ENCODE data around the gene POU4F2. TPM values are rescaled to one million over a fixed set of nuclear protein-coding genes. Genes with fewer than 3 reads are reported as not detected.

The POU4F2 gene
- total RNA-seq, 2 donors from 2014 or later: not detected

GRCh38 chr4:146646593-146647325 lies 8.1 kb downstream of the POU4F2 start:
- no peaks in the 10 kb centered on the region for H3K9me3 ChIP-seq
- H3K4me3 ChIP-seq: no peak overlapping the region
- WGBS, 2 donors: 3 to 5% methylated on average over 13 of the region's 13 CpGs
- intact Hi-C loops (cut with DNase I): no loop called here
- TF ChIP-seq POLR2A (IDR thresholded peaks at IDR 0.05) (no peak), CTCF (IDR thresholded peaks at IDR 0.05) (no peak)
- H3K36me3 ChIP-seq (replicated peaks in 1 of 2; ENCODE audit: insufficient read depth in 1 of 2, low read depth in 2 of 2): no peaks in the 10 kb centered on the region
- H3K27ac ChIP-seq: no peak overlapping the region
- DNase-seq: no peak
- no peak for ATAC-seq
- no peaks in the 10 kb centered on the region for H3K4me1 ChIP-seq
- H3K27me3 ChIP-seq: peaks cover 0 to 7% of the 10 kb centered on the region in 2 donors

DNA sequence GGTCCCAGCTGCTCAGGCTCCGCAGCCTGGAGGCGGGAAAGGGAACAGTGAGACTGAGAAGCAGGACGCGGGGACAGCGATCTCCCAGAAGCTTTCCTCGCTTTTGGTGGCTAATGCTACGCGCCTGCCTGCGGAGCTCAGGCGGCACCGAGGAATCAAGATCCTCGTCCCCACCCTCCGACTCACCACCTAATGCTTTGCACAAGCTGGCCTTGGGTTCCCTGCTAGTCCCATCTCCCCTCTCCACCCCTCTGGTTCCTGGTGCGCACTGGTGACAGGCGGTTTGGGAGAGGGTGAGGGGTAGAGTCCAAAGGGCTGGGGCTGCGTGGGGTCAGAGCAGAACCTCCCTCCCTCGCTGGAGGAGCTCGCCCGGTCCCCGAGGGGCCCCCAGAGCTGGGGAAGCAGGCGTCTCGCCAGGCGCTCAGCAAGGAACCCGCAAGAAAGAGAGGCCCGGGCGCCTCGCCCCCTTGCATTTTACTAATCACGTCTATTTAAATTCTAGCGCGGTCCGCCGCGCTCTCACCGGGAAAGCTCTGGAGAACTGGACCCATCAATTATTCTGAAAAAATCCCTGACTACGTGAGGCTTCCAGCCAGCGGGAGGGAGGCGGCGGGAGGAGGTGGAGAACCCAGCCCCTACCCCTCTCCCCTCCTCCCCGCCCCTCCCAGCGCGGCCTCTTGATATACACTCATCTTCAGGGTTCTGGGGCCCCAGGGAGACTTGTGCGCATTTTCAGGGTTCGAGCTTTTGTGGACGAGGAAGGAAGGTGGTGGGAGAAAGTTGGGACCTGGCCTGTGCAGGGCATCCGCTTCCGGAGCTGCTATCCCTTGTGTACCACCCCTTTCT lies 9.1 kb downstream of the POU4F2 start:
- DNase-seq (no peak), ATAC-seq (no peak)
- Histone ChIP-seq H3K27ac (no peak overlapping the region), H3K4me3 (no peak overlapping the region), H3K36me3 (replicated peaks in 1 of 2; ENCODE audit: insufficient read depth in 1 of 2, low read depth in 2 of 2) (no peaks in the 10 kb centered on the region), H3K9me3 (no peaks in the 10 kb centered on the region), H3K4me1 (no peaks in the 10 kb centered on the region), H3K27me3 (peaks cover 0 to 4% of the 10 kb centered on the region in 2 donors)
- TF ChIP-seq POLR2A (IDR thresholded peaks at IDR 0.05) (no peak), CTCF (IDR thresholded peaks at IDR 0.05) (no peak)
- intact Hi-C loops (cut with DNase I): no loop called here
- WGBS, 2 donors: 1% methylated on average over 27 to 46 of the region's 46 CpGs

DNA sequence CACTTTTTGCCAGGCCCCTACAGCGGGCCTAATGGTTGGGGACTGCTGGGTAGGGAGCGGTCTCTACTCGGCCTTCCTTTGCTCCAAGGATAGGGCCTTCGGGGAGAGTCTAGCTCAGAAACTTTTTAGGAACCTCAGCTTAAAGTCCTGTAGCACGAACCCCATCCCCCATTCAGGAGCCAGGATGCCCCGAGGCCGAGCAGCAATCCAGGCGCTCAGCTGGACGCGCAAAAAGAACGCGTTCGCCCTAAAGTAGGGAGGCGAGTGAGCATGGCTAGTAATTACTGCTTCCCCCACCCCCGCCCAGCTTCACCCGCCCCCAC lies 9.7 kb downstream of the POU4F2 start:
- TF ChIP-seq CTCF (IDR thresholded peaks at IDR 0.05): no peak
- no peak for TF ChIP-seq POLR2A (IDR thresholded peaks at IDR 0.05)
- 3 to 4% methylated on average over 4 to 15 of the region's 16 CpGs for WGBS, 2 donors
- peaks cover 0 to 4% of the 10 kb centered on the region in 2 donors for H3K27me3 ChIP-seq
- H3K4me3 ChIP-seq: no peak overlapping the region
- H3K9me3 ChIP-seq: no peaks in the 10 kb centered on the region
- no peaks in the 10 kb centered on the region for H3K4me1 ChIP-seq
- DNase-seq: no peak
- no peaks in the 10 kb centered on the region for H3K36me3 ChIP-seq (replicated peaks in 1 of 2; ENCODE audit: insufficient read depth in 1 of 2, low read depth in 2 of 2)
- intact Hi-C loops (cut with DNase I): no loop called here
- no peak overlapping the region for H3K27ac ChIP-seq
- ATAC-seq: no peak

DNA sequence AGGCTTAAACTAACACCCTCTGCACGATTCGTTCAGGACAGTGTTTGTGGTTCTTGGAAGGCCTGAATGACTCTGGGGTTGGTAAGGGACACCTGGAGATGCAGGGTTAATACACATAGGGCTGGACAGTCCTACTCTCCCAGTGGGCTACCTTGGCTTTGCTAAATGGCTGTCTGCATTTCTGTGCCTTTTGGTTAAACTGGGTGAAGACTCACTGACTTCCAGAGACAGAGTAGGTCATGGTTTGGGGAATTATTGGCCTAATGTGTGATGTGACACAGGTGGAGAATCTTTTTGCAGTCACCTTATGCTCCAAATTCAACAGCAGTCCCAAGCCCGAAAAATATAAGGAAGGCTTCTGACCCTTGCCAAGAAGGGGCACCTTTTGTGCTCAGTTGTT lies 10.5 kb downstream of the POU4F2 start:
- H3K4me3 ChIP-seq: no peak overlapping the region
- WGBS, 2 donors: 8% methylated on average over 3 of the region's 3 CpGs
- peaks cover 0 to 4% of the 10 kb centered on the region in 2 donors for H3K27me3 ChIP-seq
- H3K36me3 ChIP-seq (replicated peaks in 1 of 2; ENCODE audit: insufficient read depth in 1 of 2, low read depth in 2 of 2): no peaks in the 10 kb centered on the region
- intact Hi-C loops (cut with DNase I): no loop called here
- DNase-seq (no peak), ATAC-seq (no peak)
- no peaks in the 10 kb centered on the region for H3K4me1 ChIP-seq
- no peaks in the 10 kb centered on the region for H3K9me3 ChIP-seq
- no peak overlapping the region for H3K27ac ChIP-seq
- no peak for TF ChIP-seq CTCF (IDR thresholded peaks at IDR 0.05)
- TF ChIP-seq POLR2A (IDR thresholded peaks at IDR 0.05): no peak

All from body of pancreas (tissue), 4 donors.